H9 (cell line): Measurements from ENCODE around the gene C1QA. TPM values are rescaled to one million over a fixed set of nuclear protein-coding genes. Genes with fewer than 3 reads are reported as not detected.

Source experiments
- DNase-seq: peaks from one replicate; pipeline ENCODE4 v3.0.0-alpha.2; 2017
- H2AFZ ChIP-seq: one replicate; pipeline ENCODE4 v1.6.1; 2013; ENCODE audit warnings: mild to moderate bottlenecking, low read length, control low read depth, moderate library complexity
- H2AK5ac ChIP-seq: 2 replicates; pipeline ENCODE4 v1.6.1; 2013; ENCODE audit warnings: low read length, control low read depth, mixed read lengths; ENCODE audit not compliant: insufficient read length
- H2BK120ac ChIP-seq: one replicate; pipeline ENCODE4 v1.6.1; 2013; ENCODE audit warnings: low read depth, mild to moderate bottlenecking, low read length, control low read depth, inconsistent platforms; ENCODE audit not compliant: poor library complexity, severe bottlenecking
- H2BK12ac ChIP-seq: 2 replicates; pipeline ENCODE4 v1.6.1; 2013; ENCODE audit warnings: low read length, control low read depth, mixed read lengths, low read depth; ENCODE audit not compliant: insufficient read length
- H2BK15ac ChIP-seq: 2 replicates; pipeline ENCODE4 v1.6.1; 2013; ENCODE audit warnings: low read depth, low read length, control low read depth
- H2BK20ac ChIP-seq: one replicate; pipeline ENCODE4 v1.6.1; 2013; ENCODE audit warnings: low read depth, mild to moderate bottlenecking, low read length, control low read depth, inconsistent platforms; ENCODE audit not compliant: poor library complexity, severe bottlenecking
- H2BK5ac ChIP-seq: 2 replicates; pipeline ENCODE4 v1.6.1; 2013; ENCODE audit warnings: low read length, control low read depth, mixed read lengths; ENCODE audit not compliant: insufficient read length
- H3K14ac ChIP-seq: 2 replicates; pipeline ENCODE4 v1.6.1; 2013; ENCODE audit warnings: low read length, control low read depth; ENCODE audit not compliant: insufficient read depth
- H3K18ac ChIP-seq: 2 replicates; pipeline ENCODE4 v1.6.1; 2013; ENCODE audit warnings: low read depth, mild to moderate bottlenecking, mixed read lengths, low read length, control low read depth; ENCODE audit not compliant: insufficient read length
- H3K23ac ChIP-seq: 2 replicates; pipeline ENCODE4 v1.6.1; 2013; ENCODE audit warnings: low read length, control low read depth, mixed read lengths, low read depth; ENCODE audit not compliant: insufficient read length
- H3K23me2 ChIP-seq: 2 replicates; pipeline ENCODE4 v1.6.1; 2013; ENCODE audit warnings: low read depth, mild to moderate bottlenecking, mixed read lengths, low read length, control low read depth; ENCODE audit not compliant: insufficient read length, poor library complexity, severe bottlenecking
- H3K27ac ChIP-seq: 2 replicates; pipeline ENCODE4 v1.5.1; 2013; ENCODE audit warnings: low read length, control low read depth, mixed read lengths, low read depth; ENCODE audit not compliant: insufficient read length
- H3K27me3 ChIP-seq: 2 replicates; pipeline ENCODE4 v1.6.1; 2013; ENCODE audit warnings: low read length, control low read depth, inconsistent platforms; ENCODE audit not compliant: insufficient read depth
- H3K4ac ChIP-seq: 2 replicates; pipeline ENCODE4 v1.6.1; 2013; ENCODE audit warnings: low read depth, mild to moderate bottlenecking, control low read depth, inconsistent platforms, low read length, moderate library complexity
- H3K4me1 ChIP-seq: 2 replicates; pipeline ENCODE4 v1.6.1; 2013; ENCODE audit warnings: low read length, control low read depth, inconsistent platforms; ENCODE audit not compliant: insufficient read depth
- H3K4me2 ChIP-seq: 2 replicates; pipeline ENCODE4 v1.6.1; 2013; ENCODE audit warnings: low read length, control low read depth, mixed read lengths; ENCODE audit not compliant: insufficient read length, insufficient read depth
- H3K56ac ChIP-seq: 2 replicates; pipeline ENCODE4 v1.6.1; 2013; ENCODE audit warnings: low read depth, mild to moderate bottlenecking, mixed read lengths, low read length, control low read depth; ENCODE audit not compliant: insufficient read length
- H3K79me1 ChIP-seq: 2 replicates; pipeline ENCODE4 v1.6.1; 2013; ENCODE audit warnings: low read depth, mild to moderate bottlenecking, moderate library complexity, low read length, control low read depth, inconsistent platforms; ENCODE audit not compliant: insufficient read depth, poor library complexity, severe bottlenecking
- H3K79me2 ChIP-seq: 2 replicates; pipeline ENCODE4 v1.6.1; 2013; ENCODE audit warnings: low read length, control low read depth, inconsistent platforms; ENCODE audit not compliant: insufficient read depth
- H3K9ac ChIP-seq: 2 replicates; pipeline ENCODE4 v1.6.1; 2013; ENCODE audit warnings: low read length, control low read depth, mixed read lengths; ENCODE audit not compliant: insufficient read length; ENCODE audit errors: extremely low read depth
- H3K9me3 ChIP-seq: one replicate; pipeline ENCODE4 v1.6.1; 2013; ENCODE audit warnings: low read depth, low read length, inconsistent platforms; ENCODE audit not compliant: control insufficient read depth
- H3T11ph ChIP-seq: one replicate; pipeline ENCODE4 v1.6.1; 2013; ENCODE audit warnings: mild to moderate bottlenecking, low read length, control low read depth, inconsistent platforms
- H4K20me1 ChIP-seq: one replicate; pipeline ENCODE4 v1.6.1; 2013; ENCODE audit not compliant: control insufficient read depth, insufficient read length, insufficient read depth
- H4K5ac ChIP-seq: 2 replicates; pipeline ENCODE4 v1.6.1; 2013; ENCODE audit warnings: low read depth, mild to moderate bottlenecking, mixed read lengths, low read length, control low read depth; ENCODE audit not compliant: insufficient read length
- H4K8ac ChIP-seq: replicated peaks from 2 replicates; pipeline ENCODE4 v1.6.1; 2013; ENCODE audit warnings: low read length, control low read depth, mixed read lengths, low read depth; ENCODE audit not compliant: insufficient read length
- H4K91ac ChIP-seq: 2 replicates; pipeline ENCODE4 v1.6.1; 2013; ENCODE audit warnings: low read depth, mild to moderate bottlenecking, moderate library complexity, mixed read lengths, low read length, control low read depth; ENCODE audit not compliant: insufficient read length
- H3K27ac Mint-ChIP-seq, 3 experiments: 2 replicates in 2 of 3; 3 replicates in 1 of 3; pipeline ENCODE4 v1.8.0; 2020 to 2021; ENCODE audit warnings: mixed read lengths in 3 of 3, mild to moderate bottlenecking in 1 of 3, moderate library complexity in 1 of 3
- H3K27me3 Mint-ChIP-seq: 2 replicates; pipeline ENCODE4 v1.8.0; 2021; ENCODE audit warnings: low read depth, mild to moderate bottlenecking, moderate library complexity, mixed read lengths
- H3K36me3 Mint-ChIP-seq, 3 experiments: 2 replicates in 2 of 3; 3 replicates in 1 of 3; pipeline ENCODE4 v1.8.0; 2020 to 2021; ENCODE audit warnings: low read depth in 3 of 3, mixed read lengths in 3 of 3; ENCODE audit not compliant: insufficient read depth in 1 of 3
- H3K4me1 Mint-ChIP-seq, 2 experiments: 2 replicates each; pipeline ENCODE4 v1.8.0; 2020; ENCODE audit warnings: mixed read lengths in 2 of 2
- H3K4me3 Mint-ChIP-seq, 2 experiments: 2 replicates in 1 of 2; 3 replicates in 1 of 2; pipeline ENCODE4 v1.8.0; 2020 to 2021; ENCODE audit warnings: mild to moderate bottlenecking in 2 of 2, mixed read lengths in 2 of 2, moderate library complexity in 1 of 2
- H3K9me3 Mint-ChIP-seq, 2 experiments: 2 replicates in 1 of 2; 3 replicates in 1 of 2; pipeline ENCODE4 v1.8.0; 2020; ENCODE audit warnings: mild to moderate bottlenecking in 2 of 2, mixed read lengths in 2 of 2, moderate library complexity in 1 of 2
- CTCF ChIP-seq: fragments of 200-600 bp; sonication (generic); conservative IDR thresholded peaks from 3 replicates; pipeline ENCODE4 v1.8.0; 2021; ENCODE audit warnings: antibody characterized with exemption, mild to moderate bottlenecking
- WGBS: extraction: QIAGEN DNeasy Blood & Tissue Kit; methylation state at CpG from one replicate; pipeline ENCODE4 v1.1.7; 2013; ENCODE audit warnings: missing lambda C conversion rate, low lambda C conversion rate, mixed read lengths; ENCODE audit not compliant: insufficient read length; ENCODE audit errors: extremely low coverage; 5-methylcytosine and 5-hydroxymethylcytosine counted together
- total RNA-seq: library from RNA; stranded (reverse); gene quantifications from 2 replicates; pipeline ENCODE4 v1.2.1, GENCODE V29; 2021

C1QA gene
- total RNA-seq, 1 experiment from 2014 or later = not detected

DNA sequence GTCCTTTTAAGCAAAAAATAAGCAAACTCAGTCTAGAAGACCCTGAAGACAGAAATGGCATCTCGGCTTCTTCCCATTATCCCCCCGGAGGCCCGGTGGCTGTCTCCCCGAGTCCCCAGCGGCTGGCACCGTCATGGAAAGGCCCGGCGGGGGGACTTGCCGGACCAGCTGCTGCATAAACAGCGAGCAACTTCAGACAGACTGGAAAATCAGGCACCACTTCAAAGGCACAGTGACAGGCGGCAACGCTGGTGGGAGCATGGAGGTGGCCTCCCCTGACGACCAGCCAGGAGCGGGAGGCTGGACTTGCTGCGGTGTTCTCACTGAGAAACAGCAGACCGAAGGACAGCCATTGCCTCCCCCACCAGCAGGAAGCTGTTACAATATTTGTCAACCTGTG is 18.4 kb upstream of the C1QA start:
- no peak overlapping the region for H3K23ac ChIP-seq
- no peak overlapping the region for H2AK5ac ChIP-seq
- no peak overlapping the region for H2BK15ac ChIP-seq
- H3K4ac ChIP-seq = no peak overlapping the region
- H2BK5ac ChIP-seq = no peak overlapping the region
- no peak overlapping the region for H2BK20ac ChIP-seq
- no peak overlapping the region for H4K8ac ChIP-seq
- H3K27ac ChIP-seq = no peak overlapping the region
- no peaks in the 10 kb centered on the region for H3K23me2 ChIP-seq
- H3T11ph ChIP-seq = no peak overlapping the region
- H3K27me3 ChIP-seq = no peaks in the 10 kb centered on the region
- peaks cover 30% of the 10 kb centered on the region for H3K27me3 Mint-ChIP-seq
- TF ChIP-seq CTCF = no peak
- H3K4me1 ChIP-seq = no peaks in the 10 kb centered on the region; the same call in 1 of the 2 replicates
- H3K14ac ChIP-seq = no peak overlapping the region; the same call in 1 of the 2 replicates
- H4K20me1 ChIP-seq = no peaks in the 10 kb centered on the region
- WGBS = no CpG with 5 or more reads among the region's 16 CpGs
- no peaks in the 10 kb centered on the region for H3K36me3 Mint-ChIP-seq
- H2AFZ ChIP-seq = no peak overlapping the region
- H3K9me3 ChIP-seq = no peaks in the 10 kb centered on the region
- H4K5ac ChIP-seq = no peak overlapping the region
- H2BK120ac ChIP-seq = no peak overlapping the region
- no peak overlapping the region for H2BK12ac ChIP-seq
- no peak overlapping the region for H3K4me2 ChIP-seq
- no peak overlapping the region for H3K18ac ChIP-seq
- H3K9ac ChIP-seq = no peak overlapping the region
- H3K4me3 Mint-ChIP-seq = no peak overlapping the region
- H3K4me1 Mint-ChIP-seq = peaks cover 10 to 28% of the 10 kb centered on the region in 2 experiments
- H3K56ac ChIP-seq = no peak overlapping the region
- no peak for DNase-seq
- H3K79me2 ChIP-seq = no peaks in the 10 kb centered on the region
- H3K79me1 ChIP-seq = no peaks in the 10 kb centered on the region
- no peak overlapping the region for H3K27ac Mint-ChIP-seq
- H3K9me3 Mint-ChIP-seq = no peaks in the 10 kb centered on the region; a peak in 1 of 5 replicates
- H4K91ac ChIP-seq = no peak overlapping the region
